HG02981 (cell line): Measurements from ENCODE around the gene GNA15.
"Not testable (repeated sequence)": the region's sequence is repeated elsewhere in the genome, so short reads cannot be mapped to it uniquely, and the experiment has no call there.

Experiments used
- ATAC-seq: cut with Tn5 transposase; IDR thresholded peaks from one replicate; pipeline ENCODE4 v1.9.1; 2021; ENCODE audit warnings: mild to moderate bottlenecking, moderate library complexity; ENCODE audit not compliant: unreplicated experiment

The GNA15 gene

GRCh38 chr19:3171894-3172672 lies 36.2 kb downstream of the GNA15 start:
- ATAC-seq = no peak

- not testable (repeated sequence) for ATAC-seq
Measured at GRCh38 chr19:3172673-3173000, 36.8 kb downstream of the GNA15 start.

GRCh38 chr19:3175781-3176714 lies 40.2 kb downstream of the GNA15 start:
- ATAC-seq = no peak

GRCh38 chr19:3176715-3177501 lies 41.1 kb downstream of the GNA15 start:
- ATAC-seq = no peak

GRCh38 chr19:3178377-3178972 lies 42.6 kb downstream of the GNA15 start, which contains the start of gene S1PR4:
Gene S1PR4 (plus strand): TSS chr19:3178769. CDS start chr19:3178793, 24 bp downstream.
- no peak for ATAC-seq

GRCh38 chr19:3178973-3179738 lies 43.3 kb downstream of the GNA15 start:
- no peak for ATAC-seq

GRCh38 chr19:3179739-3180293 lies 44.0 kb downstream of the GNA15 start:
- ATAC-seq = no peak

- no peak for ATAC-seq
Measured at GRCh38 chr19:3183721-3184641, 48.1 kb downstream of the GNA15 start.

- peak; percentile 16 for ATAC-seq
Measured at GRCh38 chr19:3184847-3185460, 49.1 kb downstream of the GNA15 start.

GRCh38 chr19:3185461-3186159 lies 49.8 kb downstream of the GNA15 start, which contains the start of gene NCLN:
Gene NCLN (plus strand): TSS chr19:3185930. CDS start chr19:3186031, 101 bp downstream.
- peak; percentile 68 for ATAC-seq

GRCh38 chr19:3186160-3186688 lies 50.4 kb downstream of the GNA15 start:
- ATAC-seq = no peak

- ATAC-seq = no peak
Measured at GRCh38 chr19:3186891-3187661, 51.2 kb downstream of the GNA15 start.

GRCh38 chr19:3187662-3188511 lies 52.1 kb downstream of the GNA15 start:
- no peak for ATAC-seq

- ATAC-seq = no peak
Measured at GRCh38 chr19:3188627-3189596, 53.1 kb downstream of the GNA15 start.
